ENCODE data around the gene MPZ. TPM values are rescaled to one million over a fixed set of nuclear protein-coding genes. Genes with fewer than 3 reads are reported as not detected.
A peak's percentile ranks its signal among the peaks of the same experiment; 100 is the strongest.

Gene MPZ
- total and polyA plus RNA-seq, 10 of the 15 experiments (the other 5 are each of a cell fraction or from before 2014, with no cell fraction given), result 0.09 to 6.9 (median 4.7) TPM

DNA sequence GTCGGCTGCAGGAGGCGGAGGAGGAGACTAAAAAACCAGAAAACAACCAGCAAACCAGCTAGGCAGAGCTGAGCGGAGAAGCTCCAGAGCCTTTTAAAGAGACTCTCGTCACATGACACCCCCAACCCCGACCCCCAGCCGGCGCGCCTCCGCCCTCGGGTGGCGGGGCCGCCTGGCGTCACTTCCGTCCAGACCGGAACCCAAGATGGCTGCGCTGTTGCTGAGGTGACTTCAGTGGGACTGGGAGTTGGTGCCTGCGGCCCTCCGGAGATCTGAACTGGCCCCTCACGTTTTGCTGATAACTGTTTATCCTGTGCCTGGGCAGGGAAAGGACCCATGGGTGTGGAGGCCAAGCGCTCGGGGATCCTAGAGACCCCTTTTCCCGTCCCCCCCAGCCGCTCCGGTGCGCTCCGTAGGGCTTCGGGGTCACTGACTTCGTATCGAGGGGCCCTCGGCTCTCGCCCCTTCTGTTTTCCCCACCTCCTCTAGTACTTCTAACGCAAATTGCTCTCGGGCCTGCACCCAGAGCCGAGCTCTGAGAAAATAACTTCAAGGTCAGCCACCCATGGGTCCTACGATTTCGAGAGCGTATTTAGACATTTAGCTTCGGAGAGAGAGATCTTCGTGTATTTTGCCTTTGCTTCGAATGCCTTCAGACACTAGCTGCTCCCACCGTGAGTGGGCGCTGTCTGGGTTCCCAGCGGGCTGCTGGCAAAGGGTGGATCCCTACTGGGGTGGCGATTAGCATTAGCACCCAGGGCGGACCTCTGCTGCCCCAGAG lies 4.6 kb upstream of the MPZ start, which contains the start of gene SDHC (continued):
- TF ChIP-seq, protein P1, sequence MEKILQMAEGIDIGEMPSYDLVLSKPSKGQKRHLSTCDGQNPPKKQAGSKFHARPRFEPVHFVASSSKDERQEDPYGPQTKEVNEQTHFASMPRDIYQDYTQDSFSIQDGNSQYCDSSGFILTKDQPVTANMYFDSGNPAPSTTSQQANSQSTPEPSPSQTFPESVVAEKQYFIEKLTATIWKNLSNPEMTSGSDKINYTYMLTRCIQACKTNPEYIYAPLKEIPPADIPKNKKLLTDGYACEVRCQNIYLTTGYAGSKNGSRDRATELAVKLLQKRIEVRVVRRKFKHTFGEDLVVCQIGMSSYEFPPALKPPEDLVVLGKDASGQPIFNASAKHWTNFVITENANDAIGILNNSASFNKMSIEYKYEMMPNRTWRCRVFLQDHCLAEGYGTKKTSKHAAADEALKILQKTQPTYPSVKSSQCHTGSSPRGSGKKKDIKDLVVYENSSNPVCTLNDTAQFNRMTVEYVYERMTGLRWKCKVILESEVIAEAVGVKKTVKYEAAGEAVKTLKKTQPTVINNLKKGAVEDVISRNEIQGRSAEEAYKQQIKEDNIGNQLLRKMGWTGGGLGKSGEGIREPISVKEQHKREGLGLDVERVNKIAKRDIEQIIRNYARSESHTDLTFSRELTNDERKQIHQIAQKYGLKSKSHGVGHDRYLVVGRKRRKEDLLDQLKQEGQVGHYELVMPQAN (conservative IDR thresholded peaks at IDR 0.05), result peak; percentile 59; the same call in 1 of the 2 replicates
- no peak for TF ChIP-seq CHD4 (IDR thresholded peaks at IDR 0.05)
- TF ChIP-seq HCFC1 (IDR thresholded peaks at IDR 0.05; ENCODE audit: low read length), result no peak
- TF ChIP-seq ZNF274 (IDR thresholded peaks at IDR 0.05; ENCODE audit: insufficient read depth, insufficient read length), result no peak
- TF ChIP-seq SUPT20H (IDR thresholded peaks at IDR 0.05; ENCODE audit: borderline replicate concordance, control insufficient read depth, low read depth, low read length), result no peak
- no peak for TF ChIP-seq MYB (IDR thresholded peaks at IDR 0.05; ENCODE audit: borderline replicate concordance, low read depth, low read length)
- TF ChIP-seq IKZF2 (IDR thresholded peaks at IDR 0.05), result no peak
- peak; percentile 74 for TF ChIP-seq NR2F1 (conservative IDR thresholded peaks at IDR 0.05)
- TF ChIP-seq, protein P2, sequence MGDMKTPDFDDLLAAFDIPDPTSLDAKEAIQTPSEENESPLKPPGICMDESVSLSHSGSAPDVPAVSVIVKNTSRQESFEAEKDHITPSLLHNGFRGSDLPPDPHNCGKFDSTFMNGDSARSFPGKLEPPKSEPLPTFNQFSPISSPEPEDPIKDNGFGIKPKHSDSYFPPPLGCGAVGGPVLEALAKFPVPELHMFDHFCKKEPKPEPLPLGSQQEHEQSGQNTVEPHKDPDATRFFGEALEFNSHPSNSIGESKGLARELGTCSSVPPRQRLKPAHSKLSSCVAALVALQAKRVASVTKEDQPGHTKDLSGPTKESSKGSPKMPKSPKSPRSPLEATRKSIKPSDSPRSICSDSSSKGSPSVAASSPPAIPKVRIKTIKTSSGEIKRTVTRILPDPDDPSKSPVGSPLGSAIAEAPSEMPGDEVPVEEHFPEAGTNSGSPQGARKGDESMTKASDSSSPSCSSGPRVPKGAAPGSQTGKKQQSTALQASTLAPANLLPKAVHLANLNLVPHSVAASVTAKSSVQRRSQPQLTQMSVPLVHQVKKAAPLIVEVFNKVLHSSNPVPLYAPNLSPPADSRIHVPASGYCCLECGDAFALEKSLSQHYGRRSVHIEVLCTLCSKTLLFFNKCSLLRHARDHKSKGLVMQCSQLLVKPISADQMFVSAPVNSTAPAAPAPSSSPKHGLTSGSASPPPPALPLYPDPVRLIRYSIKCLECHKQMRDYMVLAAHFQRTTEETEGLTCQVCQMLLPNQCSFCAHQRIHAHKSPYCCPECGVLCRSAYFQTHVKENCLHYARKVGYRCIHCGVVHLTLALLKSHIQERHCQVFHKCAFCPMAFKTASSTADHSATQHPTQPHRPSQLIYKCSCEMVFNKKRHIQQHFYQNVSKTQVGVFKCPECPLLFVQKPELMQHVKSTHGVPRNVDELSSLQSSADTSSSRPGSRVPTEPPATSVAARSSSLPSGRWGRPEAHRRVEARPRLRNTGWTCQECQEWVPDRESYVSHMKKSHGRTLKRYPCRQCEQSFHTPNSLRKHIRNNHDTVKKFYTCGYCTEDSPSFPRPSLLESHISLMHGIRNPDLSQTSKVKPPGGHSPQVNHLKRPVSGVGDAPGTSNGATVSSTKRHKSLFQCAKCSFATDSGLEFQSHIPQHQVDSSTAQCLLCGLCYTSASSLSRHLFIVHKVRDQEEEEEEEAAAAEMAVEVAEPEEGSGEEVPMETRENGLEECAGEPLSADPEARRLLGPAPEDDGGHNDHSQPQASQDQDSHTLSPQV (IDR thresholded peaks at IDR 0.05), result no peak
- 0 out of 2 replicates have a peak, but pooled peaks have one; percentile 41 for TF ChIP-seq IRF4 (IDR thresholded peaks at IDR 0.05; ENCODE audit: low read depth, low read length)
- no peak for TF ChIP-seq RCOR1 (conservative IDR thresholded peaks at IDR 0.05; ENCODE audit: low read depth, low read length)
- TF ChIP-seq RELA (IDR thresholded peaks at IDR 0.05; ENCODE audit: borderline replicate concordance, partially characterized antibody), result no peak
- TF ChIP-seq SIN3A (IDR thresholded peaks at IDR 0.05; ENCODE audit: low read depth, low read length), result peak; percentile 60; the same call in 1 of the 2 replicates
- TF ChIP-seq CHD2 (IDR thresholded peaks at IDR 0.05; ENCODE audit: borderline replicate concordance, low read depth, low read length), result no peak; the same call in 1 of the 2 replicates
- peak in 1 of 2 experiments; percentile 63; a peak in 3 of 4 replicates for TF ChIP-seq BHLHE40 (IDR thresholded peaks at IDR 0.05; ENCODE audit: borderline replicate concordance in 1 of 2, low read depth in 2 of 2, low read length in 1 of 2)
- no peak for TF ChIP-seq NFXL1 (IDR thresholded peaks at IDR 0.05; ENCODE audit: borderline replicate concordance)
- TF ChIP-seq, protein P3, sequence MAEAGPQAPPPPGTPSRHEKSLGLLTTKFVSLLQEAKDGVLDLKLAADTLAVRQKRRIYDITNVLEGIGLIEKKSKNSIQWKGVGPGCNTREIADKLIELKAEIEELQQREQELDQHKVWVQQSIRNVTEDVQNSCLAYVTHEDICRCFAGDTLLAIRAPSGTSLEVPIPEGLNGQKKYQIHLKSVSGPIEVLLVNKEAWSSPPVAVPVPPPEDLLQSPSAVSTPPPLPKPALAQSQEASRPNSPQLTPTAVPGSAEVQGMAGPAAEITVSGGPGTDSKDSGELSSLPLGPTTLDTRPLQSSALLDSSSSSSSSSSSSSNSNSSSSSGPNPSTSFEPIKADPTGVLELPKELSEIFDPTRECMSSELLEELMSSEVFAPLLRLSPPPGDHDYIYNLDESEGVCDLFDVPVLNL (IDR thresholded peaks at IDR 0.05; ENCODE audit: low read depth, low read length), result no peak
- no peak for TF ChIP-seq KAT2A (conservative IDR thresholded peaks at IDR 0.05; ENCODE audit: control insufficient read depth, low read depth, low read length)
- no peak for TF ChIP-seq MEF2A (IDR thresholded peaks at IDR 0.05; ENCODE audit: insufficient read depth, low read depth, low read length)
- TF ChIP-seq EED (IDR thresholded peaks at IDR 0.05; ENCODE audit: low read depth), result no peak
- no peak for TF ChIP-seq TARDBP (IDR thresholded peaks at IDR 0.05; ENCODE audit: borderline replicate concordance)
- no peak for TF ChIP-seq YBX1 (IDR thresholded peaks at IDR 0.05)
- TF ChIP-seq ZBED1 (IDR thresholded peaks at IDR 0.05; ENCODE audit: borderline replicate concordance), result no peak
- TF ChIP-seq ZNF24 (IDR thresholded peaks at IDR 0.05), result no peak
- TF ChIP-seq, protein P4, sequence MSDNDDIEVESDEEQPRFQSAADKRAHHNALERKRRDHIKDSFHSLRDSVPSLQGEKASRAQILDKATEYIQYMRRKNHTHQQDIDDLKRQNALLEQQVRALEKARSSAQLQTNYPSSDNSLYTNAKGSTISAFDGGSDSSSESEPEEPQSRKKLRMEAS (IDR thresholded peaks at IDR 0.05; ENCODE audit: low read depth, low read length), result no peak
